Spleen (tissue), 11 donors: ENCODE data around the gene BMP5. TPM values are rescaled to one million over a fixed set of nuclear protein-coding genes. Genes with fewer than 3 reads are reported as not detected.

Experiments
- DNase-seq: peaks from one replicate; pipeline ENCODE4 v3.0.0-alpha.2; 2020
- H3K27ac ChIP-seq, 8 donors: fragments of 200-600 bp; sonication (generic) in 7 of 8; 1 replicate in 4 of 8; 2 replicates in 4 of 8; pipeline versions ENCODE4 v1.5.0 to v1.8.0; 2016 to 2021; ENCODE audit warnings: inconsistent platforms in 4 of 8, mild to moderate bottlenecking in 4 of 8, moderate library complexity in 1 of 8
- H3K27me3 ChIP-seq, 7 donors: fragments of 200-600 bp; sonication (generic) in 6 of 7; replicated peaks in 1 of 7; 1 replicate in 4 of 7; 2 replicates in 3 of 7; pipeline versions ENCODE4 v1.5.0 to v1.8.0; 2016 to 2021; ENCODE audit warnings: inconsistent platforms in 3 of 7, mild to moderate bottlenecking in 1 of 7
- H3K36me3 ChIP-seq, 6 donors: fragments of 200-600 bp; sonication (generic) in 5 of 6; 1 replicate in 4 of 6; 2 replicates in 2 of 6; pipeline versions ENCODE4 v1.5.0 to v1.8.0; 2016 to 2021; ENCODE audit warnings: inconsistent platforms in 2 of 6
- H3K4me1 ChIP-seq, 6 donors: fragments of 200-600 bp; sonication (generic) in 5 of 6; 1 replicate in 3 of 6; 2 replicates in 3 of 6; pipeline versions ENCODE4 v1.5.0 to v1.8.0; 2016 to 2021; ENCODE audit warnings: inconsistent platforms in 3 of 6
- H3K4me3 ChIP-seq, 8 donors: fragments of 200-600 bp; sonication (generic) in 7 of 8; 1 replicate in 4 of 8; 2 replicates in 4 of 8; pipeline versions ENCODE4 v1.5.0 to v1.8.0; 2016 to 2021; ENCODE audit warnings: inconsistent platforms in 4 of 8, mild to moderate bottlenecking in 4 of 8, moderate library complexity in 2 of 8
- H3K9me3 ChIP-seq, 8 donors: fragments of 200-600 bp; sonication (generic) in 7 of 8; 1 replicate in 4 of 8; 2 replicates in 4 of 8; pipeline versions ENCODE4 v1.5.0 to v1.8.0; 2016 to 2021; ENCODE audit warnings: inconsistent platforms in 4 of 8
- POLR2A ChIP-seq, 3 donors: fragments of 450-650 bp; IDR thresholded peaks; one replicate each; pipeline ENCODE4 v1.5.1; 2017; ENCODE audit warnings: antibody characterized with exemption in 3 of 3, mild to moderate bottlenecking in 1 of 3
- POLR2AphosphoS5 ChIP-seq, 3 donors: sonication (generic); formaldehyde crosslinking; IDR thresholded peaks; one replicate each; pipeline ENCODE4 v1.5.1; 2017; ENCODE audit warnings: antibody characterized with exemption in 3 of 3
- WGBS, 5 donors: extraction: QIAGEN DNeasy Blood & Tissue Kit in 3 of 5; methylation state at CpG; one replicate each; pipeline versions ENCODE4 v1.1.5 to v1.1.7; 2013 to 2018; 5-methylcytosine and 5-hydroxymethylcytosine counted together
- intact Hi-C: fragments of 100-400 bp; cut with DNase I; formaldehyde crosslinking; loops from one replicate; pipeline ENCODE4 v1.15.0; 2023; ENCODE audit warnings: low total_unique reads
- polyA plus RNA-seq, 3 donors: library from polyadenylated mRNA; stranded (reverse); fragments of 200-250 nt; gene quantifications; one replicate each; pipeline ENCODE4 v1.2.1, GENCODE V29; 2013
- total RNA-seq, 7 donors: library from RNA; depleted of rRNA in 3 of 7; stranded (reverse); fragments of >200 nt in 3 of 7; fragmentation: NEBNext Ultra II Directional in 4 of 7; extraction: Animal tissue kit (Norgen Biotek cat#: 25700) in 4 of 7; gene quantifications; one replicate each; pipeline versions ENCODE4 v1.1.0 to v1.2.1, GENCODE V29; 2016 to 2021
- TF ChIP-seq, protein P1 (sequence below), 11 experiments: fragments of 200-600 bp in 7 of 11; fragments of 450-650 bp in 4 of 11; sonication (generic) in 4 of 11; IDR thresholded peaks in 8 of 11; conservative IDR thresholded peaks in 3 of 11; 1 replicate in 7 of 11; 2 replicates in 4 of 11; pipeline versions ENCODE4 v1.4.0 to v1.8.0; 2016 to 2021; ENCODE audit warnings: antibody characterized with exemption in 11 of 11, inconsistent platforms in 4 of 11, mild to moderate bottlenecking in 1 of 11
- donor health status: healthy with polysubstance abuse.
- donor health status: DM: no; HTN: no; CAD: no; lungs with moderate emphysema.
- donor health status: DM: no; HTN: no; CAD: no.
- donor health status: Bipolar disorder and iron deficiency.
- donor health status: healthy.
- donor health status: DM: no; HTN: no; CAD: no.
- donor health status: DM: yes; HTN: yes; CAD: no.

The BMP5 gene
- total and polyA plus RNA-seq, 10 donors = not detected

DNA sequence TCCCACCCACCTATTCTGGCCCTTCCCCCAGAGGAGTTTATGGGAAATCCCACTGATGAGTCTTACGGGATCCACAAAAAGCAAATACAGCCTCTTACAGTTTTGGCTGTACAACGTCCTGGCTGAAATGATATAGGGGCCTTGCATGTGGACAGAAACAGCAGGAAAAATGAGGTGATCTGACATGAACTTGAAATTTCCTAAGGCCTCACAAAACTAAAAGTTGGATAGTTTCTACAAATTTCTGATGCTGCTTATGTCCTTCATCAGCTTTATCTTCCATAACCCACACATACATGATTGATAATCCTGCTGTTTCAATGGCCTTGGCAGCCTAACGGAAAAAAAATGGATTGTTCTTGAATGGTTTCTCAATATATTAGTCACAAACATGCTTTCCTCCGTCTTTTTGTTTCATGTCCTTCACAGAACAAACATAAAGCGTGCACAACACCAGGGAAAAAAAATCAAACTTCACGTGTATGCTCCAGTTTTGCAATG is 118.8 kb downstream of the BMP5 start:
- 71 to 86% (median 74%) methylated on average over 6 of the region's 6 CpGs for WGBS, 5 donors
- TF ChIP-seq POLR2A (IDR thresholded peaks at IDR 0.05) (no peak), POLR2AphosphoS5 (IDR thresholded peaks at IDR 0.05) (no peak)
- TF ChIP-seq, protein P1, sequence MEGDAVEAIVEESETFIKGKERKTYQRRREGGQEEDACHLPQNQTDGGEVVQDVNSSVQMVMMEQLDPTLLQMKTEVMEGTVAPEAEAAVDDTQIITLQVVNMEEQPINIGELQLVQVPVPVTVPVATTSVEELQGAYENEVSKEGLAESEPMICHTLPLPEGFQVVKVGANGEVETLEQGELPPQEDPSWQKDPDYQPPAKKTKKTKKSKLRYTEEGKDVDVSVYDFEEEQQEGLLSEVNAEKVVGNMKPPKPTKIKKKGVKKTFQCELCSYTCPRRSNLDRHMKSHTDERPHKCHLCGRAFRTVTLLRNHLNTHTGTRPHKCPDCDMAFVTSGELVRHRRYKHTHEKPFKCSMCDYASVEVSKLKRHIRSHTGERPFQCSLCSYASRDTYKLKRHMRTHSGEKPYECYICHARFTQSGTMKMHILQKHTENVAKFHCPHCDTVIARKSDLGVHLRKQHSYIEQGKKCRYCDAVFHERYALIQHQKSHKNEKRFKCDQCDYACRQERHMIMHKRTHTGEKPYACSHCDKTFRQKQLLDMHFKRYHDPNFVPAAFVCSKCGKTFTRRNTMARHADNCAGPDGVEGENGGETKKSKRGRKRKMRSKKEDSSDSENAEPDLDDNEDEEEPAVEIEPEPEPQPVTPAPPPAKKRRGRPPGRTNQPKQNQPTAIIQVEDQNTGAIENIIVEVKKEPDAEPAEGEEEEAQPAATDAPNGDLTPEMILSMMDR (IDR thresholded peaks at IDR 0.05 in 8 of 11, conservative IDR thresholded peaks at IDR 0.05 in 3 of 11) = no peak

DNA sequence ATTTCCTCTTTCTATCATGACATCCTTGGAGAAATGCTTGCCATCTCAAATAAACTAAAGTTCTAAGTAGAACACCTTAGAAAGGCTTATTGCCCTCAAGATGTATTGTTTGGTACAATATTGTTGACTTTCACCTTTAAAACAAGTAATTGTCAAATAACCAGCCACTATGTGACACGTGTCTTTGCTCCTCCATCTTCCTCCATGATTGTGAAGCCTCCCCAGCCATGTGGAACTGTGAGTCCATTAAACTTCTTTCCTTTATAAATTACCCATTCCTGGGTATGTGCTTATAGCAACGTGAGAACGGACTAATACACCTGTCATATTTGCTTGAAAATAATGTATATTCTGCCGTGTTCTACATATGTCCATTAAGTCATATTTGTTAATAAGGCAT is 126.5 kb downstream of the BMP5 start:
- TF ChIP-seq, protein P1 (IDR thresholded peaks at IDR 0.05 in 8 of 11, conservative IDR thresholded peaks at IDR 0.05 in 3 of 11) = no peak
- TF ChIP-seq POLR2A (IDR thresholded peaks at IDR 0.05) (no peak), POLR2AphosphoS5 (IDR thresholded peaks at IDR 0.05) (no peak)

More for the DNA sequence above, 118.8 kb downstream of the BMP5 start:
- Histone ChIP-seq H3K4me3 (no peak overlapping the region), H3K36me3 (no peaks in the 10 kb centered on the region), H3K27ac (no peak overlapping the region), H3K4me1 (no peaks in the 10 kb centered on the region), H3K27me3 (no peaks in the 10 kb centered on the region), H3K9me3 (no peaks in the 10 kb centered on the region)
- intact Hi-C loops = no loop called here
- no peak for DNase-seq

DNA sequence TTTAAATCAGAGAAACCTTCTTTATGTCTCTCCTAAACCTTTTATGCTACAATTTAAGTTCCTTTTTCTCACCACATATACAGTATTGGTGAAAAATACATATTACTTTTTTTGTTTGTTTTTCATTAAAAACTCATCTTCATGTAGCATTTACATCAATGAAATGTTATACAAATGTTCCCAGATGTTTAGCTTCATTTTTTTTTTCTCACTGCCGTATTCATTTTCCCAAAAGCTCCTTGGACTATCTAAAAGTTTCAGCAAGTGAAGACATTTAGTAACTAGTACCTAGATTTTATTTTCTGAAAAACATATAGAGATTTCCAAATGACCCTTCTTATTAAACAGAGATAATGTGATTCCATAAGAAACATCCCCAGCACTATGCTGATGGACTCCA is 128.9 kb downstream of the BMP5 start:
- TF ChIP-seq, protein P1 (IDR thresholded peaks at IDR 0.05 in 8 of 11, conservative IDR thresholded peaks at IDR 0.05 in 3 of 11) = no peak
- TF ChIP-seq POLR2A (IDR thresholded peaks at IDR 0.05) (no peak), POLR2AphosphoS5 (IDR thresholded peaks at IDR 0.05) (no peak)
- Histone ChIP-seq H3K27me3 (no peaks in the 10 kb centered on the region), H3K27ac (no peak overlapping the region), H3K9me3 (peaks cover 0 to 35% (median 11%) of the 10 kb centered on the region in 8 donors), H3K36me3 (no peaks in the 10 kb centered on the region), H3K4me1 (no peaks in the 10 kb centered on the region), H3K4me3 (no peak overlapping the region)
- no peak for DNase-seq
- intact Hi-C loops = no loop called here
- WGBS, 5 donors = 67 to 91% (median 81%) methylated on average over 1 of the region's 1 CpG

More for the DNA sequence above, 126.5 kb downstream of the BMP5 start:
- Histone ChIP-seq H3K9me3 (peaks cover 0 to 25% (median 5%) of the 10 kb centered on the region in 8 donors), H3K4me3 (no peak overlapping the region), H3K4me1 (no peaks in the 10 kb centered on the region), H3K27ac (no peak overlapping the region), H3K27me3 (no peaks in the 10 kb centered on the region), H3K36me3 (no peaks in the 10 kb centered on the region)
- intact Hi-C loops = no loop called here
- WGBS, 5 donors = 77 to 88% (median 80%) methylated on average over 4 of the region's 4 CpGs
- DNase-seq = no peak

DNA sequence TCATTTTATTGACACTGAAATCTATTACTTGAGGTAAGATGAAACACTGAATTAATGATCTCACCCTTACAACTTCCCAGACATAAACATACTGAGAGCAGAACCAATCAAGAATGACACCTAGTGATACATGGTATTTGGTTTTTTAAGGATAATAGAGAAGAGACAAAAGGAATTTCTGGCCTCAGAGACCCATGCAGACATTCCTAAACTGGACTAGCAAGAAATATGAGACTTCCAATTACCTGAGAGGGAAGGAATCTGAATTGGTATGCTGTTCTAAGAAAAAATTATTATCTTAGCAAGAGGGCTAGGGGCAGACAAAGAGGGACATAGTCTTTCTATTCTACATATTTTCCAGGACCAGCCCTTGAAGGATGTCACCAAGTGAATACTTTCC is 141.1 kb downstream of the BMP5 start:
- DNase-seq = no peak
- intact Hi-C loops = no loop called here
- TF ChIP-seq, protein P1 (IDR thresholded peaks at IDR 0.05 in 8 of 11, conservative IDR thresholded peaks at IDR 0.05 in 3 of 11) = no peak
- no peak for TF ChIP-seq POLR2A (IDR thresholded peaks at IDR 0.05)
- no peak for TF ChIP-seq POLR2AphosphoS5 (IDR thresholded peaks at IDR 0.05)
- H3K4me3 ChIP-seq = no peak overlapping the region
- H3K27me3 ChIP-seq = no peaks in the 10 kb centered on the region
- no peak overlapping the region for H3K27ac ChIP-seq
- H3K36me3 ChIP-seq = no peaks in the 10 kb centered on the region
- no peaks in the 10 kb centered on the region for H3K4me1 ChIP-seq
- peaks cover 0 to 26% (median 4%) of the 10 kb centered on the region in 8 donors for H3K9me3 ChIP-seq
